Cardiac fibroblast (primary cell): ENCODE results near the gene FSTL1.

ENCODE experiments used
- DNase-seq, 2 donors: peaks; one replicate each; pipeline versions ENCODE4 v3.0.0 to v3.0.0-alpha.2; 2010; ENCODE audit warnings: low read depth in 2 of 2
- H3K4me3 ChIP-seq, 2 donors: replicated peaks in 1 of 2; 1 replicate in 1 of 2; 2 replicates in 1 of 2; pipeline ENCODE4 v1.5.1; 2011; ENCODE audit warnings: low read depth in 2 of 2, low read length in 2 of 2, mild to moderate bottlenecking in 2 of 2, moderate library complexity in 1 of 2
- CTCF ChIP-seq: IDR thresholded peaks from one replicate; pipeline ENCODE4 v1.5.1; 2011; ENCODE audit warnings: low read depth, mild to moderate bottlenecking, low read length, inconsistent platforms

The FSTL1 gene

GRCh38 chr3:120473896-120474675 is 23.3 kb upstream of the FSTL1 start:
- no peak overlapping the region for H3K4me3 ChIP-seq
- no peak for TF ChIP-seq CTCF
- no peak for DNase-seq

DNA sequence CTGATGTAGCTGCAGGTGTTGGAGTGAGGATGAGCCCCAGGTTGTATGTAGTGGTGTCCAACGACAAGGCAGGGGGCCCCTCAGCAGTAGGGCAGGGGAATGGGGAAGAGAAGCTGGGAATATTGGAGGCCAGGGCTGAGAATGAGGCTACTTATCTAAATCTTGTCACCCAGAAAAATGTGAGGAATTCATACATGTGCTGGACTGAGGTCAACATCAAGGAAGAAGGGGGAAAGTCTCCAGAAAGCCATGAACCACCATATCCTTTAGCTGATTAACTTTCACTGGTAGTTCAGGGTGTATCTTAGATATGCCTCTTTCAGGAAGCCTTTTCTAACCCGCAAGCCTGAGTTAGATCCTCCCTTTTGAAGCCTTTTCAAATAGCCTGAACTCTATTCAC is 22.6 kb upstream of the FSTL1 start:
- TF ChIP-seq CTCF = no peak
- H3K4me3 ChIP-seq = no peak overlapping the region
- DNase-seq = no peak

- H3K4me3 ChIP-seq = no peak overlapping the region
- no peak for TF ChIP-seq CTCF
- DNase-seq = no peak
Measured at GRCh38 chr3:120472121-120472844, 21.5 kb upstream of the FSTL1 start.

DNA sequence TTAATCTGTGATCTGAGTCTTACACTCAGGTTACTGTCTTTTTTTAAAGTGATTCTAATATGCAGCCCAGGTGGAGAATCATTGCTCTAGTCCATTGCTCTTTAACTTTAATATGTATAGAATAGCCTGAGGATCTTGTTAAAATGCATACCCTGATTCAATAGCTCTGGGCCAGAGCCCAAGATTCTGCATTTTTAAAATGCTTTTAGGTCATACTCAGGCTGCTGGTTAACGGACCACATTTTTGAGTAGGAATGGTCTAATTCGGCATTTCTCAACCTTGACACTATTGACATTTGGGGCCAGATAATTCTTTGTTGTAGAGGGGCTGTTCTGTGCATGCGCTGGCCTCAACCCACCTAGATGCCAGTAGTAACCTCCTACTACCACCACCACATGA is 20.9 kb upstream of the FSTL1 start:
- no peak overlapping the region for H3K4me3 ChIP-seq

DNA sequence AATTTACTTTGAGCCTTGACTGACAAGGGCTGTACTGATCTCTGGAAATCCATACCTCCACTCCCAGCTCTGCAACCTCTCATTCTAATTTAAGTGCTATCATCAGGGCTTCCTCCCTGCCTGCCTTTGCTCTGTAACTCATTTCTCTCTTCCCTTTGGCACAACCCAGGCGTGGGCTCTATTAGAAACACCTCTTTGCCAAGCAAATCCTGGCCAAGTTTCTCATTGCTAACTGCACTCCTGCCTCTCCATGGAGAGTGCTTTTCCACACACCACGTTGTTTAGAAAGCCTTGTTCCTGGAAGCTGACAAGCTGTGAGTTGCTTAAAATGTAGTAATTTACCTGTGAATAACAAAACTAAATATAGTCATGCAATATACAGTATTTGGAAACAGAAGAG is 20.1 kb upstream of the FSTL1 start:
- no peak for TF ChIP-seq CTCF

More for the DNA sequence above, 20.9 kb upstream of the FSTL1 start:
- DNase-seq = peak; percentile 54 to 73
- TF ChIP-seq CTCF = no peak

GRCh38 chr3:120469882-120470301 is 19.1 kb upstream of the FSTL1 start:
- no peak for TF ChIP-seq CTCF
- peak in 1 of 2 donors; percentile 17 for DNase-seq
- no peak overlapping the region for H3K4me3 ChIP-seq

More for the DNA sequence above, 20.1 kb upstream of the FSTL1 start:
- peak in 1 of 2 donors; percentile 45 for DNase-seq
- no peak overlapping the region for H3K4me3 ChIP-seq
